Peyer's patch (tissue), 4 donors: ENCODE data around the gene MYH4. TPM values are rescaled to one million over a fixed set of nuclear protein-coding genes. Genes with fewer than 3 reads are reported as not detected.

Experiments
- DNase-seq, 3 donors: peaks; one replicate each; pipeline ENCODE4 v3.0.0-alpha.2; 2017 to 2019
- H3K27ac ChIP-seq, 4 donors: fragments of 200-600 bp; sonication (generic); one replicate each; pipeline ENCODE4 v1.5.1; 2016 to 2019
- H3K27me3 ChIP-seq, 2 donors: fragments of 200-600 bp; sonication (generic); one replicate each; pipeline ENCODE4 v1.5.1; 2019
- H3K36me3 ChIP-seq, 3 donors: fragments of 200-600 bp; sonication (generic); one replicate each; pipeline ENCODE4 v1.5.1; 2016 to 2019
- H3K4me1 ChIP-seq, 4 donors: fragments of 200-600 bp; sonication (generic); one replicate each; pipeline ENCODE4 v1.5.1; 2016 to 2019
- H3K4me3 ChIP-seq, 4 donors: fragments of 200-600 bp; sonication (generic); 1 replicate in 3 of 4; 2 replicates in 1 of 4; pipeline ENCODE4 v1.5.1; 2016 to 2019; ENCODE audit warnings: mild to moderate bottlenecking in 1 of 4
- H3K9me3 ChIP-seq, 4 donors: fragments of 200-600 bp; sonication (generic); one replicate each; pipeline ENCODE4 v1.5.1; 2016 to 2019; ENCODE audit warnings: mild to moderate bottlenecking in 1 of 4
- POLR2A ChIP-seq, 2 donors: fragments of 450-650 bp; IDR thresholded peaks; one replicate each; pipeline ENCODE4 v1.5.1; 2017; ENCODE audit warnings: antibody characterized with exemption in 2 of 2, mild to moderate bottlenecking in 2 of 2, moderate library complexity in 2 of 2
- total RNA-seq, 4 donors: library from RNA; depleted of rRNA; stranded (reverse); fragments of >200 nt; gene quantifications; one replicate each; pipeline ENCODE4 v1.1.0, GENCODE V29; 2016
- TF ChIP-seq, protein P1 (sequence below), 6 experiments: fragments of 450-650 bp in 4 of 6; fragments of 200-600 bp in 2 of 6; sonication (generic) in 1 of 6; IDR thresholded peaks; one replicate each; pipeline ENCODE4 v1.5.1; 2017 to 2019; ENCODE audit warnings: antibody characterized with exemption in 6 of 6, mild to moderate bottlenecking in 3 of 6, moderate library complexity in 1 of 6

Gene MYH4
- total RNA-seq, 4 donors from 2014 or later: not detected

- H3K27me3 ChIP-seq: no peaks in the 10 kb centered on the region
- H3K9me3 ChIP-seq: no peaks in the 10 kb centered on the region
- no peaks in the 10 kb centered on the region for H3K36me3 ChIP-seq
- H3K4me1 ChIP-seq: no peaks in the 10 kb centered on the region
- no peak overlapping the region for H3K27ac ChIP-seq
- DNase-seq: no peak
- TF ChIP-seq, protein P1, sequence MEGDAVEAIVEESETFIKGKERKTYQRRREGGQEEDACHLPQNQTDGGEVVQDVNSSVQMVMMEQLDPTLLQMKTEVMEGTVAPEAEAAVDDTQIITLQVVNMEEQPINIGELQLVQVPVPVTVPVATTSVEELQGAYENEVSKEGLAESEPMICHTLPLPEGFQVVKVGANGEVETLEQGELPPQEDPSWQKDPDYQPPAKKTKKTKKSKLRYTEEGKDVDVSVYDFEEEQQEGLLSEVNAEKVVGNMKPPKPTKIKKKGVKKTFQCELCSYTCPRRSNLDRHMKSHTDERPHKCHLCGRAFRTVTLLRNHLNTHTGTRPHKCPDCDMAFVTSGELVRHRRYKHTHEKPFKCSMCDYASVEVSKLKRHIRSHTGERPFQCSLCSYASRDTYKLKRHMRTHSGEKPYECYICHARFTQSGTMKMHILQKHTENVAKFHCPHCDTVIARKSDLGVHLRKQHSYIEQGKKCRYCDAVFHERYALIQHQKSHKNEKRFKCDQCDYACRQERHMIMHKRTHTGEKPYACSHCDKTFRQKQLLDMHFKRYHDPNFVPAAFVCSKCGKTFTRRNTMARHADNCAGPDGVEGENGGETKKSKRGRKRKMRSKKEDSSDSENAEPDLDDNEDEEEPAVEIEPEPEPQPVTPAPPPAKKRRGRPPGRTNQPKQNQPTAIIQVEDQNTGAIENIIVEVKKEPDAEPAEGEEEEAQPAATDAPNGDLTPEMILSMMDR (IDR thresholded peaks at IDR 0.05): no peak
- no peak for TF ChIP-seq POLR2A (IDR thresholded peaks at IDR 0.05)
- H3K4me3 ChIP-seq: no peak overlapping the region
These were observed 29.5 kb downstream of the MYH4 start for GRCh38 chr17:10439816-10440215.

DNA sequence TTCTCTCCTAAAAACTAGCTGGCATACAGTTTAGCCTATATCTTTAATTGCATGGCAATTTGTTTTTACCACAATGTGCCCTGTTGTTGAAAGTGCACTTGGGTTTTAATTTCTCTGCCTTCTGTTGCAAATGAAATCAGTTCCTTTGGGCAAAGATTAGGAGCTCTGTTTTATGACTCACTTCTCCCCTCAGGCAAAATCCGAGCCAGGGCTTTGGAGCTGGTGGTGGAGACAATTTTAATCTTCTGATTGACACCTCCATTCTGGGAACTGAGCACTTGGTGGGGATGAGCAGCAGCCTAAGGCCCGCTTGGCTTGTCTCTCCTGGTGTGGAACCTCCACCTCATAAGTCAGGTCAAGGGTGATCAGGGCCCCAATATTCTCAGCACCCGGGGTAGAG lies 34.3 kb downstream of the MYH4 start:
- no peak for DNase-seq
- TF ChIP-seq, protein P1 (IDR thresholded peaks at IDR 0.05): no peak
- no peak for TF ChIP-seq POLR2A (IDR thresholded peaks at IDR 0.05)
- no peak overlapping the region for H3K27ac ChIP-seq
- H3K27me3 ChIP-seq: no peaks in the 10 kb centered on the region
- H3K4me1 ChIP-seq: no peaks in the 10 kb centered on the region
- H3K4me3 ChIP-seq: no peak overlapping the region
- no peaks in the 10 kb centered on the region for H3K9me3 ChIP-seq
- H3K36me3 ChIP-seq: no peaks in the 10 kb centered on the region

DNA sequence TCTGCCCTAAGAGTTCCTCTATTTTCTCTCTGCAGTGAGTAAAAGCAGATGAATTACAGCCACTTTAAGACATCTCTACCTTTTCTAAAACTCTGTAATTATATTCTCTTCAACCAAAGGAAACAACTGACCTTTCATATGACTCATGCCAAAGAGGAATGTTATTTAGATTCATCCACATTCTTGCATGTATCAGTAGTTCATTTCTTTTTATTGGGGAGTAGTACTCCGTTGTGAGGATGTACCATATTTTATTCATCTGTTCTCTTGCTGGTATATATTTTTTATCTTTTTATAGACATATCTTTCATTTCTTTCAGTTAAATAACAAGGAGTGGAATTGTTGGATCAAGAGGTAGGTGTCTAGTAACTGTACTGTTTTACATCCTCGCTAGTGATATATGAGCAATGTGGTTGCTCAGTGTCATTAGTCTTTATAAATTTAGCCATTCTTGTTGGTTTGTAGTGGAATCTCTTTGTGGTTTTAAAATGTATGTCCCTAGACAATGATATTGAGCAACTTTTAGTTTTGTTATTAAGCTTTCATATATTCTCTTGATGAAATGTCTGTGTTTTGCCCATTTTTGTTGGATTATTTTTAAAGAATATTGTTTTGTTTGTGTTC lies 39.8 kb downstream of the MYH4 start:
- no peaks in the 10 kb centered on the region for H3K4me1 ChIP-seq
- TF ChIP-seq, protein P1 (IDR thresholded peaks at IDR 0.05): no peak
- TF ChIP-seq POLR2A (IDR thresholded peaks at IDR 0.05): no peak
- no peak overlapping the region for H3K27ac ChIP-seq
- H3K27me3 ChIP-seq: no peaks in the 10 kb centered on the region
- no peak overlapping the region for H3K4me3 ChIP-seq
- H3K9me3 ChIP-seq: no peaks in the 10 kb centered on the region
- DNase-seq: no peak
- H3K36me3 ChIP-seq: no peaks in the 10 kb centered on the region

- TF ChIP-seq, protein P1 (IDR thresholded peaks at IDR 0.05): no peak
- TF ChIP-seq POLR2A (IDR thresholded peaks at IDR 0.05): no peak
- no peaks in the 10 kb centered on the region for H3K36me3 ChIP-seq
- no peak overlapping the region for H3K27ac ChIP-seq
- H3K27me3 ChIP-seq: no peaks in the 10 kb centered on the region
- no peak overlapping the region for H3K4me3 ChIP-seq
- no peaks in the 10 kb centered on the region for H3K4me1 ChIP-seq
- H3K9me3 ChIP-seq: no peaks in the 10 kb centered on the region
- no peak for DNase-seq
These were observed 40.6 kb downstream of the MYH4 start for GRCh38 chr17:10428781-10429180.

GRCh38 chr17:10421900-10422542 lies 47.3 kb downstream of the MYH4 start, which contains the start of gene MYH8:
Gene MYH8 (minus strand): TSS chr17:10421950. CDS start chr17:10420227, 1,723 bp downstream.
- no peak for DNase-seq
- H3K4me3 ChIP-seq: no peak within 1 kb of the TSS
- TF ChIP-seq, protein P1 (IDR thresholded peaks at IDR 0.05): no peak
- TF ChIP-seq POLR2A (IDR thresholded peaks at IDR 0.05): no peak
- no peaks in the 10 kb centered on the region for H3K36me3 ChIP-seq
- no peaks in the 10 kb centered on the region for H3K27me3 ChIP-seq
- H3K27ac ChIP-seq: no peak within 1 kb of the TSS
- no peaks in the 10 kb centered on the region for H3K9me3 ChIP-seq
- H3K4me1 ChIP-seq: no peaks in the 10 kb centered on the region
